Measurements from ENCODE around the gene CSHL1.
A peak's percentile ranks its signal among the peaks of the same experiment; 100 is the strongest.

CSHL1 gene

DNA sequence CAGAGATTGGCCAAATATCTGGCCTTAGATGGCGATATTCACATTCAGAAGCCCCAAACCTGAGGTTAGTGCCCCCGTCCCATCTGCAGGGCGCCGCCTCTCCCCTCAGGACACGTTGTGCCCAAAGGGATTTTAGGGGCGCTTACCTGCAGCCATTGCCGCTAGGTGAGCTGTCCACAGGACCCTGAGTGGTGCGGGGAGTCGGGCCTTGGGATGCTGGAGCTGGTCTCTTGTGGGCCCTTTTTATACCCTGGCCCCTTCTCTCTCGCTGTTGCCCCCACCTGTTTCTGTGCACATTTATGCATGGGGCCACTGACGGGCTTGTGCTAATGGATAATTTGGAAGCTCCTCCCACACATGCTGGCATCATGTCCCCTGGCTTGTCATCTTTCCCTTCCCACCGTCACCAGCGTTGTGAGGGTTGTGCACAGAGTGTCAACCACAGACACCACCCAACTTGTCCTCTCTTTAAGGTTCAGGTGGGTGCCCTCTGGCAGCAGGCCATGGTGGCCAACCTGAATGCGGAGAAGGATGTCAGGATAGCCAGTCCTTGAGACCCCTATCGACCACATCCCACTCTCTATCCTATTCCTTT is at the start of gene CSHL1:
CSHL1 (minus strand) TSS at position 218 of the 595 bp plus-strand sequence; CDS start at position 156, 62 bp downstream.
- DNase-seq (ENCODE audit: low read depth in 1 of 2, low spot score in 1 of 2), result no peak

- no peak for DNase-seq (ENCODE audit: low read depth in 1 of 2, low spot score in 1 of 2)
These were observed 49.4 kb upstream of the CSHL1 start for GRCh38 chr17:63960430-63960829.

GRCh38 chr17:63960006-63960405 is 48.9 kb upstream of the CSHL1 start:
- no peak for DNase-seq (ENCODE audit: low read depth in 1 of 2, low spot score in 1 of 2)

DNA sequence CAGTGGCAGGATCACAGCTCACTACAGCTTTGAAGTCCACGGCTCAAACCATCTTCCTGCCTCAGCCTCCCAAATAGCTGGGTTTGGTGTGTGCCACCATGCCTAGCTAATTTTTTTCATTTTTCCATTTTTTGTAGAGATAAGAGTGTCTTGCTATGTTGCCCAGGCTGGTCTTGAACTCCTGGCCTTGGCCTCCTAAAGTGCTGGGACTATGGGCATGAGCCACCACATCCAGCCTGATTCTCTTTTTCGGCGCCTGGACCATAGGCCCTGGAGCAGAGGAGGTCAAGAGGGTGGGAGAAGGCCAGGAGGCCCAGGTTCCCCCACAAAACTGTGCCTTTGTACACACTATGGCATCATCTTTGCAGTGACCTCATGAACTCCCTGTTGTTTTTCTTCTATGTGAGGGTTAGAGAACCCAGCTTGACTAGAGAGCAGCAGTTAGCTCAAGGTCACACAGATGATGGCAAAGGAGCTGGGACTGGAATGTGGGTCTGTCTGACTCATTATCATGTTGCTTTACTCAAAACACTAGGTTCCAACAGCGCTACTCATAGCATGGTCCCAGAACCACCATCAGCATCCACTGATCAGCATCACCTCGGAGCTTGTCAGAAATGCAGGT is 45.4 kb upstream of the CSHL1 start:
- no peak for DNase-seq (ENCODE audit: low read depth in 1 of 2, low spot score in 1 of 2)

DNA sequence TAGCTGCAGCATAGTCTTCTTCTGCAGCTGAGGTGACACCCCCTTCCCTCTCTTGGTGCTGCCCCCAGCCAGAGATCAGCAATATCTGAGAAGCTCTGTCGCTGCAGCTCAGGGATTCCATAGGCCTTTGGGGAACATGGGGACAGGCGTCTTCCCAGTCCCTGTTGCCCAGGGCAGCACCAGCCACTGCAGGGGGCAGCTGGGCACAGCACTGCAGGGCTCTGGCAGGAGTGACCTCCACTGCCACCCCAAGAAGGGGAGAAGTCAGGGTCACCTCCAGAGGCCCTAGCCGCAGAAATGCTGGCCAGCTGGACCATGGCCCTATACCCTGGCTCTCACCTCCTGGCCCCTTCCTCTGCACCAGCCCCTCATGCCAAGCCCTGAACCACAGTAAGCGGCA is 44.7 kb upstream of the CSHL1 start:
- DNase-seq (ENCODE audit: low read depth in 1 of 2, low spot score in 1 of 2), result no peak

DNA sequence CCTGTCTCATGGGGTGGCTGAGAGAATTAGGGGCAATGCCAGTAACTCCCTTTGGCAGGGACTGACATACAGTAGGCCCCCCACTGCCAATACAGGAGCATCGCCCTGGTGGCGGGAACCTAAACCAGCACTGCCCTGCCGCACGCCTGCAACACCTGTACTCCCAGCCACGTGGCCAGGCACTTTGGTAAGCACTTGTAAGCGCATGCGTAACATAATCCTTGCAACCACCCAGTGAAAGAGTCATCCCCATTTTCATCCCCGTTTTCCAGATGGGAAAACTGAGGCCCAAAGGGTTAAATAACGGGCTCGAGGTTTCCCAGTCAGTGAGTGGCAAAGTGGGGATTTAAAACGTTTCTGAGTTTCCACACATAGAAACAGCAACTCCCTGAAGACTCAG is 44.2 kb upstream of the CSHL1 start:
- no peak for DNase-seq (ENCODE audit: low read depth in 1 of 2, low spot score in 1 of 2)

DNA sequence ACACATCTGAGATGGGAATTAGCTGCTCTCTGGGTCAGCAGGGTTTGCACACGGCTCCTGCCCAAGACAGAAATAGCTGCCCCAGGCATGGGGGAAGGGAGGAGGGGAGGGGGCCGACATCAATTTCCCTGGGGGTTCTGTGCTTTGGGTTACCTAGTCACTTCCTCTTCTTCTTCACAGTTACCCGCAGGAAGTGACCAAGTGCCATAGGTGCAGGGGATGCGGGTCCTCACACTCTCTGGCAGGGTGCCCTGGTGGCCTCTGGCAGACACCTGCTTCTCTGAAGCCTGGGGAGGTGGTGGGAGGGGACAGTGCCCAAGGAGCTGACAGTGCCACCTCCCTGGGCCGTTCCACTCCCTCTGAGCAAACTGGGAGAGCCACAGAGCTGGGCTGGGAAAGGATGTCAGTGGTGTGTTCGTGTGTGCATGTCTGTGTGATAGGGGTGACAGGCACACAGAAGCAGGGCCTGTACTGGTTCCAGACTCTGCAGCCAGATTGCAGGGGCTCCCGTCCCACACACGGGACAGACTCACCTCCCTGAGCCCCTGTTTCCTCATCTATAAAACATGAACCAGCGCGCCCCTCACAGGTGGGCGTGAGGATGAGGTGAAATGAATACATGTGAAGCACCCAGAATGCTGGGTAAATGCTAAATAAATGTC is 43.5 kb upstream of the CSHL1 start:
- no peak for DNase-seq (ENCODE audit: low read depth in 1 of 2, low spot score in 1 of 2)

- no peak for DNase-seq (ENCODE audit: low read depth in 1 of 2, low spot score in 1 of 2)
These were observed 40.2 kb upstream of the CSHL1 start for GRCh38 chr17:63950940-63951907.

DNA sequence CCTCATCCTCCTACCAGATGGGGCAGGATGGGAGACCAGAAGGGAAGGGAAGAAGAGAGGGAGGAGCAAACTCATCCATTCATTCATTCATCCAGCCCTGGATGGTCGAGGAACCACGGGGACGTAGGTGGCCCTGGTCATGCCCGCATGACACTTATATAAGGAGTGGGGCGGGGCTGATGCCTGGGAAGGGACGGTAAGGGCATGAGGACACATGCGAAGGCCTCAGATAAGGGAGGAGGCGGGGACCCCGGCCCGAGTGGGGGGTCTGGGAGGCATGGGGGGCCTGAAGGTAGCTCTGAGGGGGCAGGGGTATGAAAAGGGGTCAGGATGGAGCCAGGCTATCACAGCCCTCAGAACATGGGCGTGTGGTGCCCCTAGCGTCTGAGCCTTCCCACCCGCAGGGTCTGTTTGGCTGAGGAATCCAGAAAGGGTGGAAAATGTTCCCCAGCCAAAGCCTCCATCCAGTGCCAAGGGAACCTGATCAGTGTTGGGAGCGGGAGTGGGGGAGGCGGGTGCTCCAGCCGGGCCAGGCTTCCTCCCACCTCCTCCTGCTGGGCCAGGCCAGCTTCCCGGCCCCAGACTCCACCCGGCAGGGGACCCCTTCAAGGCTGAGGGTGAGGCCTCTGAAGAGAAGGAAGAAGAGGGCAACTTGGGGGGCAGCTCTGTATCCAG is 38.7 kb upstream of the CSHL1 start:
- no peak for DNase-seq (ENCODE audit: low read depth in 1 of 2, low spot score in 1 of 2)

- no peak for DNase-seq (ENCODE audit: low read depth in 1 of 2, low spot score in 1 of 2)
These were observed 37.5 kb upstream of the CSHL1 start for GRCh38 chr17:63948521-63948920.

DNA sequence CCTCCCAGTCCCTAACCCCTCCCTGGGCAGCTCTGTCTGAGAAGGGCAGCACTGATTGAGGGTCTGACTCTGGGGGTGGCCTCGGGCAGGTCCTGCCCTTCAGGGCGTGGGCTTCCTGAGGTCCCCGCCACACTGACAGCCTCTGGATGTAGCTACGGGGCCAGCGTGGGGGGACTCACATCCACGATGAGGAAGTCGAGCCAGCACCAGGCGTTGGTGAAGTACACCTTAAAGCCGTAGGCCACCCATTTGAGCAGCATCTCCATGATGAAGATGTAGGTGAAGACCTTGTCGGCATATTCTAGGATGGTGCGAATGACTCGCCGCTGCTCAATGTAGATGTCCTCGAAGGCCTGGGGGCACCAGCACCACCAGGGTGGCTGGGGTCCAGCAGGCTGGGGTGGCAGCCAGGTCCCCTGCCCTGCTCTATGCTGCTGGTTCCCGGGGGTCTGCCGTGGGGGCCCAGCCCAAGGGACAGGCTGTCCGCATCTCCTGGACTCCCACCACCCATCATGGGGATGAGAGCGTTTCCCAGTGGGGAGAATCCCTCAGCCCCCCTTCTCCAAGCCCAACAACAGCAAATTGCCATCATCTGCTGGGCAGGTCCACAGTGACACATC is 36.8 kb upstream of the CSHL1 start:
- no peak for DNase-seq (ENCODE audit: low read depth in 1 of 2, low spot score in 1 of 2)

DNA sequence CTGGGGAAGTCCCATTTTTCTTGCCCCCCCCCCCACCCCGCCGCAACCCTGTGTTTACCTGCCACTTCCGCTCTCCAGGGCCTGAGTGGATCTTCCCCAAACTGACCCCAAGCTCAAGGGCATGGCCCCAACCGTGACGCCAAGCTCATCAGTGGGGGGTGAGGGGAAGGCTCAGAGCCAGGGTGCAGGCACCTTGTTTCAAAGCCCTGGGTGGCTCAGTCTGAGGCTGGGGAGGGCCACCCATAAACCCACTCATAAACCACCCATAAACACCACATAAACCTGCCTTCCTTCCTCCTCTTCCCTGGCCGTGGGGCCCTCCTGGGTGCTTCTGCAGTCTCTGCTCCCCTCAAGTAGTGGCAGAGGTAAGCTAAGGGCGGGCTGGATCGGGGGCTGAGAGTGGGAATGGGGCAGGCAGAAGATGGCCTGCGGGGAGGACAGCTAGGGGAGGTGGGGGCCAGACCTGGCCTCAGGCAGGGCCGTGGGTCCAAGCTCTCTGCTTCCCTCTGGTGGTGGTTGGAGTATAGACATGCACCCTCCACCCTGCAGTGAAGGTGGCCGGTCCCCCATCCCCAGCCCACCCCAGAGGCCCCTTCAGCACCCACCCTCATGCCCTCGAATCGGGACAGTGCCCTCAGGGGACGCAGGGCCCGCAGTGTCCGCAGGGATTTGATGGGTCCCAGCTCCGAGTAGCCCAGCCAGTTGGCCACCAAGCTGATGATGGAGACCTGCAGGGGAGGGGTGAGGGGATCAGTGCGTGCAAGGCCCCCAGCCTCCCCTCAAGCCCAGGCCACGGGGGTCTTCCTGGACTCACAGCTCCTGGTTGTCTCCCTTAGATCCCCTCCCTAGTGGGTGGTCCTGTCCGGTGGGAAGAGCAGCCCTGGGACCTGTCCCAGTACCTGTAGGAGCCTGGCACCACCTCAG is 35.6 kb upstream of the CSHL1 start:
- DNase-seq (ENCODE audit: low read depth in 1 of 2, low spot score in 1 of 2), result peak; percentile 18 to 25

DNA sequence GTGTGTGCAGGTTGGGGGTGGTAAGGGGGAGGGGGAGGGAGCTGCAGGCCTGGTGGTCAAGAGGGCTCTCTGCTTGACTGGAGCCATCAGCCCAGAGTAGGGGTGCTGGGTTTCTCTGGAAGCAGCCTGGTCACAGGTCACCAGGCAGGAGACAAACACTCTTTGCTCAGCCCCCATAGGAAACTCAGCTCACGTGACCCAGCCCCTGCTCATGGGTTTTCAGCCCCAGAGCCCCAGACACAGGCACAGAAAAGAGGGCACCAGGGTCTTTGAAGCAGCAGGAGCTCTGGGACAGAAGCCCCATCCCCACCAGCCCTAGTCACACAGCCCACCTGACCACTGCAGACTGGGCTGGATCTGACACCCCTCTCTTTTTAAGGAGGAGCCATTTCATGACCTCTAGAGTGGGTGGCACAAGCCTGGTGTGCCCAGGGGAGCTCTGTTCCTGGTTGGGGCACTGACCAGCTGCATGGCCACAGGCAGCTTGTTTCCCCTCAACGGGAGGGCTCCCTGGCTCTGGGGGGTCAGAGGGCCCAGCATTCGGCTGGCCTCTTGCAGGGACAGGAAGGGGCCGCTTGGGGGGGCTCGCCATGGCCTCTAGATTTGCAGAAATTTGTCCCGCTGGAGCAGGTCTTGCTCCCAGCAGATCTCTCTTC is 34.9 kb upstream of the CSHL1 start:
- DNase-seq (ENCODE audit: low read depth in 1 of 2, low spot score in 1 of 2), result no peak

DNA sequence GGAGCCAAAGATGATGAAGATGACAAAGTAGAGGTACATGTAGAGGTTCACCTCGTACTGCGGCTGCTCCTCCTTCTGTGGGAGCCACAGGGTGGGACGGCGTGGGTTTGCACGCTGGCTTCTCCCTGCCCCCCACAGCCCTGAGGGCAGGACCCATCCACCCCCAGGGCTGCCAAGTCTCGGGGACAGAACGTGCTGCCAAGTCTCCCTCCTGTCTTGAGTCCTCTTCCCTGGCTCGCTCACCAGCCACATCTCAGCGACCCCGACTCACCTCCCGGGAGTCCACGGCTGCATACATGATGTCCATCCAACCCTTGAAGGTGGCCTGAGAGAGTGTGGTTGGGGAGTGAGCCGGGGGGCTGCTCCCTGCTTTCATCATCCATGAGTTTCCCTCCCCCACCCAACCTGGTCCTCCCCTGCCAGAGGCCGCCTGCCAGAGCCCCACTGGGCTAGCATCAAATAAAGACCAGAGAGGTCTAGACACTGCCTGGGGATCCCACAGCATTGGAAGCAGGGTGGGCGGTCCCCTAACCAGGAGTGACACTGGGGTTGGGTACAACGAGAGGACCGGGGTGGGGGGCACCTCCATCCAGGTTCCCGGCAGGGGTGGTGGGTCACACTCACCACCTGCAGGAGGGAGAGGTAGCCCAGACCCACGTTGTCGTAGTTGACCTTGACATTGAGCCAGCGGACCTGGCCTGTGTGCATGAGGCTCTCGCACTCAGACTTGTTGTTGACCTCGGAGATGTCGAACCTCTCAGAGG is 33.9 kb upstream of the CSHL1 start:
- DNase-seq (ENCODE audit: low read depth in 1 of 2, low spot score in 1 of 2), result no peak

- DNase-seq (ENCODE audit: low read depth in 1 of 2, low spot score in 1 of 2), result no peak
These were observed 32.7 kb upstream of the CSHL1 start for GRCh38 chr17:63943745-63944144.

DNA sequence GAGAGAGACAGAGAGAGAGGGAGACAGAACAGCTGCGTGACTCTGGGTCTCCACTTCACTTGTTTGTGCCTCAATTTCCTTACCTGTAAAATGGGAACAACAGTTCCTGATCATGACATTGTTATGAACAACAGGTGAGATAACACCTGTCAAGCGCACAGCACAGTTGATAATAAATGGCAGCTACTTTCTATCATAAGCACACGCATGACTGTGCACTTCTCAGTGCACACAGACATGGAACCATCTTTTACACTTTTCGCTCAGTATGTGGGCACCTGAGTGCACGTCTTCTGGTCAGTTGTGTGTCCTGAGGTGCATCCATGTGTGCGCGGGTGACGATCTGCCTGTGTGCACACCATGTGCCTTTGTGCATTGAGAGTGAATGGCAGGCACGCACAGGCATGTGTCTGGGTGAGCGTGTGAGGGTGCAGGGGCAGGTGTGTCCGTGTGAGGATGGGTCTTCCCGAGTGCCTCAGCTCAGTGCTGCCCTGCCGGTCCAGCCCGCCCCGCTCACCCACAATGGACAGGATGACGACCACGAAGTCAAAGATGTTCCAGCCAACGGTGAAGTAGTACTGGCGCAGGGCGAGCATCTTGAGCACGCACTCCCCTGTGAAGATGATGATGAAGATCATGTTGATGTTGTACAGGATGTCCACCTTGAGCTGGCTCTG is 31.4 kb upstream of the CSHL1 start:
- no peak for DNase-seq (ENCODE audit: low read depth in 1 of 2, low spot score in 1 of 2)

- no peak for DNase-seq (ENCODE audit: low read depth in 1 of 2, low spot score in 1 of 2)
These were observed 30.7 kb upstream of the CSHL1 start for GRCh38 chr17:63941751-63942150.

- DNase-seq (ENCODE audit: low read depth in 1 of 2, low spot score in 1 of 2), result no peak
These were observed 30.1 kb upstream of the CSHL1 start for GRCh38 chr17:63941162-63941561.

Data from stimulated activated CD4-positive, alpha-beta T cell treated with anti-CD3 and anti-CD28 coated beads, Interleukin-15, amount 100 ng/mL, for 1 hour (primary cell).